Heart left ventricle (tissue), 16 donors: ENCODE measurements around the gene VPS45. TPM values are rescaled to one million over a fixed set of nuclear protein-coding genes. Genes with fewer than 3 reads are reported as not detected.

Source experiments
- ATAC-seq, 4 donors: fragments of 200-7000 bp; cut with Tn5 transposase; one replicate each; pipeline ENCODE4 v1.9.1; 2020 to 2022; ENCODE audit warnings: moderate library complexity in 4 of 4, mild to moderate bottlenecking in 3 of 4, moderate number of reproducible peaks in 1 of 4
- DNase-seq, 5 donors: peaks; one replicate each; pipeline ENCODE4 v3.0.0-alpha.2; 2020
- H3K27ac ChIP-seq, 12 donors: fragments of 200-600 bp; sonication (generic) in 4 of 12; one replicate each; pipeline versions ENCODE4 v1.5.0 to v1.8.0; 2016 to 2022; ENCODE audit warnings: mild to moderate bottlenecking in 2 of 12
- H3K27me3 ChIP-seq, 9 donors: fragments of 200-600 bp; sonication (generic) in 2 of 9; one replicate each; pipeline versions ENCODE4 v1.5.1 to v1.8.0; 2016 to 2022; ENCODE audit warnings: mild to moderate bottlenecking in 3 of 9
- H3K36me3 ChIP-seq, 9 donors: fragments of 200-600 bp; sonication (generic) in 2 of 9; one replicate each; pipeline versions ENCODE4 v1.5.0 to v1.8.0; 2018 to 2022; ENCODE audit warnings: mild to moderate bottlenecking in 2 of 9
- H3K4me1 ChIP-seq, 12 donors: fragments of 200-600 bp; sonication (generic) in 4 of 12; one replicate each; pipeline versions ENCODE4 v1.5.0 to v1.8.0; 2016 to 2022; ENCODE audit warnings: mild to moderate bottlenecking in 3 of 12
- H3K4me3 ChIP-seq, 12 donors: fragments of 200-600 bp; sonication (generic) in 4 of 12; one replicate each; pipeline versions ENCODE4 v1.5.0 to v1.8.0; 2017 to 2022; ENCODE audit warnings: mild to moderate bottlenecking in 9 of 12, moderate library complexity in 4 of 12
- H3K9me3 ChIP-seq, 12 donors: fragments of 200-600 bp; sonication (generic) in 4 of 12; one replicate each; pipeline versions ENCODE4 v1.5.0 to v1.8.0; 2016 to 2022; ENCODE audit warnings: mild to moderate bottlenecking in 1 of 12
- CTCF ChIP-seq, 12 donors: fragments of 200-600 bp; sonication (generic) in 4 of 12; IDR thresholded peaks; one replicate each; pipeline versions ENCODE4 v1.5.0 to v1.8.0; 2018 to 2022; ENCODE audit warnings: antibody characterized with exemption in 12 of 12, mild to moderate bottlenecking in 5 of 12
- POLR2A ChIP-seq, 2 donors: fragments of 450-650 bp; IDR thresholded peaks; one replicate each; pipeline ENCODE4 v1.6.1; 2017; ENCODE audit warnings: antibody characterized with exemption in 2 of 2, mild to moderate bottlenecking in 2 of 2, moderate library complexity in 2 of 2
- WGBS, 4 donors: extraction: QIAGEN DNeasy Blood & Tissue Kit in 2 of 4; methylation state at CpG; one replicate each; pipeline versions ENCODE4 v1.1.5 to v1.1.7; 2013 to 2018; 5-methylcytosine and 5-hydroxymethylcytosine counted together
- intact Hi-C, 10 donors: fragments of 100-400 bp; cut with DNase I; formaldehyde crosslinking; loops; one replicate each; pipeline versions ENCODE4 v1.11.1 to v1.14.2; 2022
- polyA plus RNA-seq, 2 donors: library from polyadenylated mRNA; stranded (reverse); fragments of 200-250 nt; gene quantifications; one replicate each; pipeline ENCODE4 v1.2.3, GENCODE V29; 2013
- total RNA-seq, 9 donors: library from RNA; depleted of rRNA in 2 of 9; stranded (reverse); fragments of >200 nt in 2 of 9; fragmentation: NEBNext Ultra II Directional in 3 of 9; extraction: Animal tissue kit (Norgen Biotek cat#: 25700) in 3 of 9; gene quantifications; one replicate each; pipeline versions ENCODE4 v1.1.0 to v1.2.4, GENCODE V29; 2016 to 2023
- donor health status: ischemic (EF 13 %, LVEDD 7.1; RV severe dilation, severe dysfunction).
- donor health status: healthy with polysubstance abuse.
- donor health status: DM: no; HTN: yes; CAD: no.
- donor health status: DM: no; HTN: no; CAD: no.
- donor health status: ischemic (EF 25% LVEDD 6.9; RV normal size, moderate dysfunction).
- donor health status: ischemic (EF 25% LVEDD 5.7; RV mildly dilated, moderate dysfunction).
- donor health status: healthy.
- donor health status: DM: yes; HTN: yes; CAD: no.
- donor health status: ischemic (EF 35%, LVEDD 5.7; RV mildly dilated, moderate dysfunction).
- donor health status: nonischemic (EF 11% LVEDD 7.7; RV severe dilation, severe dysfunction).
- donor health status: DM: yes; HTN: yes; CAD: no.
- donor health status: PGD.
- donor health status: ischemic (EF 29% LVEDD 5.4; RV normal size, mild dysfunction).
- donor health status: nonischemic (EF 23%, LVEDD 6.1; RV moderate dilation, normal function).

VPS45 gene
- total and polyA plus RNA-seq, 11 donors, result 30.4 to 67.7 (median 49.2) TPM

GRCh38 chr1:150154143-150154542, 86.6 kb downstream of the VPS45 start:
- intact Hi-C loops, result loop anchor here in 1 of 10 donors (5.0 kb wide), 1 partner anchor 62 kb away; no protein-coding TSS in a partner anchor
- Histone ChIP-seq H3K4me3 (peak overlapping the region in 1 of 12 donors; percentile 93), H3K36me3 (peaks cover 0 to 73% (median 65%) of the 10 kb centered on the region in 9 donors), H3K27me3 (no peaks in the 10 kb centered on the region), H3K9me3 (no peaks in the 10 kb centered on the region), H3K27ac (peak overlapping the region in 8 of 12 donors; percentile 24 to 98 (median 94)), H3K4me1 (peaks cover 3 to 79% (median 37%) of the 10 kb centered on the region in 12 donors)
- TF ChIP-seq CTCF (IDR thresholded peaks at IDR 0.05), result no peak
- no peak for TF ChIP-seq POLR2A (IDR thresholded peaks at IDR 0.05)
- WGBS, 4 donors, result 31 to 34% (median 32%) methylated on average over 4 of the region's 4 CpGs
- DNase-seq (peak in 1 of 5 donors; percentile 33), ATAC-seq (peak in 1 of 4 donors; percentile 5)

- Histone ChIP-seq H3K27ac (peak overlapping the region in 6 of 12 donors; percentile 3 to 98 (median 24)), H3K4me1 (peaks cover 3 to 92% (median 38%) of the 10 kb centered on the region in 12 donors), H3K4me3 (no peak overlapping the region), H3K9me3 (no peaks in the 10 kb centered on the region), H3K36me3 (peaks cover 0 to 85% (median 74%) of the 10 kb centered on the region in 9 donors), H3K27me3 (no peaks in the 10 kb centered on the region)
- intact Hi-C loops, result loop anchor here in 1 of 10 donors (5.0 kb wide), 1 partner anchor 78 kb away; no protein-coding TSS in a partner anchor
- WGBS, 4 donors, result 91 to 92% (median 92%) methylated on average over 13 of the region's 13 CpGs
- TF ChIP-seq POLR2A (IDR thresholded peaks at IDR 0.05) (no peak), CTCF (IDR thresholded peaks at IDR 0.05) (no peak)
- ATAC-seq (no peak), DNase-seq (no peak)
These were observed 88.0 kb downstream of the VPS45 start for GRCh38 chr1:150155413-150156071.

- no peak for DNase-seq
- TF ChIP-seq CTCF (IDR thresholded peaks at IDR 0.05), result no peak
- no peak for TF ChIP-seq POLR2A (IDR thresholded peaks at IDR 0.05)
- Histone ChIP-seq H3K4me3 (no peak overlapping the region), H3K27me3 (no peaks in the 10 kb centered on the region), H3K36me3 (peaks cover 0 to 83% (median 74%) of the 10 kb centered on the region in 9 donors), H3K27ac (peak overlapping the region in 2 of 12 donors; percentile 98), H3K4me1 (peaks cover 2 to 99% (median 37%) of the 10 kb centered on the region in 12 donors), H3K9me3 (no peaks in the 10 kb centered on the region)
- 77 to 81% (median 79%) methylated on average over 16 of the region's 16 CpGs for WGBS, 4 donors
- ATAC-seq, result no peak
- intact Hi-C loops, result loop anchor here in 1 of 10 donors (5.0 kb wide), 1 partner anchor 80 kb away; no protein-coding TSS in a partner anchor
These were observed 89.5 kb downstream of the VPS45 start for GRCh38 chr1:150156868-150157603.

GRCh38 chr1:150159550-150159949, 92.0 kb downstream of the VPS45 start:
- Histone ChIP-seq H3K4me3 (peak overlapping the region in 1 of 12 donors; percentile 28), H3K4me1 (peaks cover 0 to 100% (median 31%) of the 10 kb centered on the region in 12 donors), H3K27ac (peak overlapping the region in 9 of 12 donors; percentile 8 to 98 (median 32)), H3K27me3 (no peaks in the 10 kb centered on the region), H3K36me3 (peaks cover 0 to 59% (median 53%) of the 10 kb centered on the region in 9 donors), H3K9me3 (no peaks in the 10 kb centered on the region)
- WGBS, 4 donors, result 59 to 75% (median 69%) methylated on average over 8 of the region's 8 CpGs
- TF ChIP-seq POLR2A (IDR thresholded peaks at IDR 0.05) (no peak), CTCF (IDR thresholded peaks at IDR 0.05) (no peak)
- ATAC-seq (peak in 1 of 4 donors; percentile 4), DNase-seq (peak in 2 of 5 donors; percentile 21)
- intact Hi-C loops, result loop anchor here in 1 of 10 donors (5.0 kb wide), 1 partner anchor 82 kb away; no protein-coding TSS in a partner anchor
